Fibroblast of skin of abdomen (primary cell): ENCODE data around the gene GPAM.

ENCODE experiments used
- DNase-seq: peaks from one replicate; pipeline ENCODE4 v3.0.0-alpha.2; 2013

Gene GPAM

DNA sequence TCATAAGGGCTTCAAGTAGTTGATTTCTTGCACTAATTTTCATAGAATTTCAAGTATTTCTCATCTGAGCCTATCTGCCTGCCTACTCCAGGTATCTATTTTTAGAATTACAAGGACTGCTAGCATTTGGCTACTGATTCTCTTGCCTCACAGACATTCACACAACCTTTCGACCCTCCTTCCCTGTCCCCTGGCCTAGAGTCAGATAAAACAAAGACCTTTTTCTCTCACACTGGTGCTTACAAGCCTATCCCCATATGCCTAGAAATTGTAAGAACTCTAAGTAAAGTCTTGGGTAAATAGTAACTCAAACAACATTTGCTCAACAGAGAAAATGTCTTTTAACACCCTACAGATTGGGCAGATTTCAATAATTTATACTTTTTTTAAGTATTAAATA is 6.3 kb downstream of the GPAM start:
- DNase-seq: no peak

DNA sequence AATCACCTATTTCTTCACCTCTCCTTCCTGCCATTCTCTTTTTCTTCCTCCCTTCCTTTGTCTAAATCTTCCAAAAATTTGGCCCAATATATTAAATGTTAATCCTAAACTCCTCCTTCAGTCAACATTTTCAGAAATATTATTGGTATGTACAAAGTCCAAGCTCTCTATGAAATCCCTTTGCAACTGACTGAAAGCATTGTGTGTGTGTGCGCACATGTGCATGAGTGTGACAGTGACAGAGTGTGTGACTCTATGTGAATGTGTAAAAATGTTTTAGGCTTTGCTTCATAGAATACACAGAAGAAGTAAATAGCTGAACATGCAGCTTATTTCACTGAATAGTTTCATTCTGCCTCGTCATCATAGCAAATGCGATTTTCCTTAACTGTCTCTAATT is 7.0 kb downstream of the GPAM start:
- DNase-seq: no peak

DNA sequence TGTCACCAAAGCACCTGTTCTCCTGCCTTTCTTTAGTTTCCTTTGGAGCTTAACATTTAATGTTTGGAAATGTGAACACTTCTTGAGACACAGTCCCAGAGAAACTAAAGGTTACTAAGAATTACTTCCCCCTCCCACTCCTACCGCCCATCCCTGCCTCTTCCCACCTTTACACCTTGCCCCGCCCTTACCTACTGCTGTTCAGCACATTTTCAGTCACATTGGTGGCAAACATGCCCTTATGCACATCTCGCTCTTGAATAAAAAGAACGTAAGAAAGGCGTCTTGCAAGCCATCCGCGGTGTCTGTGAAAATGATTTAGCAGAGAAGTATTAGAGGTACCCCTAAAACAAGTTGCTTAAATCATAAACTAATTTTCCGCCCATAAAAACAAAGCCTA is 8.2 kb downstream of the GPAM start:
- DNase-seq: no peak

DNA sequence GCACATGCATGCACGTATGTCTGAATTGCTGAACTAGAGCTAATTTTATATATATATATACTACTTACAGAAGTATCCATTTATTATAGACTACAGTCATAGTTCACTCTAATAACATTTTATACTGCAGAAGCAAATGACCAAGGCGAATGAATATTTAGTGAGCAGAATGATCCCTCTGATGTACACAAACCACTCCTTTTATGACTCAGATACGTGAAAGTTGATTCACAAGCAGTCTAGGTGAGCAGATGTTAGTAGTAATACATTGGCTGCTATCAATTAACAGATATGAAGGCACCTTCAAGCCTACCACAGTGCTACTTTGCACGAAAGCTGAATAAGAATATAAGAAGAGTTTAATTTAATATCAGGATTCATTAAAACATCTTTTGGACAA is 10.4 kb downstream of the GPAM start:
- no peak for DNase-seq

DNA sequence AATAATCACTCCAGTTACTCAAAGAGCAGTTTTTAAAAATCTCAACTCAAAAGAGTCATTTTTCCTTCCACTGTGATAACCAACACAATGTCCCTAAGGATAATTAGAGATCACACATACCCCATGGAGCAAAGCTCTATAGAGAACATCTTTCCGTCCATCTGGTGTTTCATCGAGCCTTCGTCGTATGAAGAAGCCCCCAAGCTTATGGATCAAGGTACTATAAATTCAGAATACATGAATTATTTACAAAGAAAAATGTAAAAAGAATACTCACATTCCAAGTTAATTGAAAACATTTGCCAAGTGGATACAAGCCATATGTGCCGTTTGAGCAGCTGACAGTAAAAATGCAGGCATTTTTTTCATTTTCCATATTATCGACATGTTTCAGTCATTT is 14.8 kb downstream of the GPAM start:
- DNase-seq: peak; percentile 12

DNA sequence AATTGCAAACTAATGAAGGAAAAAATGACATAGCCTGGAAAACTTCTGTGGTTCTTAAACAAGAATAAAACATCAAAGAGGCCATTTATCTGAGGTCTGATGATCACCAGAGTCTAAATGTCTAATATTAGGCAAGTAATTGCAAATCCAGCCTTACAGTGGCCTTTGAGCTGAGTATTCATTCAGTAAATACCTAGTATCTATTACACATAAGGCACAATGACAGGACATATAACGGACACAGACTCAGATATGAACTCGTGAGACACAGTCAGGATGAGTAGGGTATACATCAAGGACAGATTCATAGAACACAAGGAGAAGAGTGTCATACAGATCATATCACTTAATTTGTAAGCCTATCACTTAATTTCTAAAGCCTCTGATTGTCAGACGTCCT is 16.8 kb downstream of the GPAM start:
- no peak for DNase-seq

DNA sequence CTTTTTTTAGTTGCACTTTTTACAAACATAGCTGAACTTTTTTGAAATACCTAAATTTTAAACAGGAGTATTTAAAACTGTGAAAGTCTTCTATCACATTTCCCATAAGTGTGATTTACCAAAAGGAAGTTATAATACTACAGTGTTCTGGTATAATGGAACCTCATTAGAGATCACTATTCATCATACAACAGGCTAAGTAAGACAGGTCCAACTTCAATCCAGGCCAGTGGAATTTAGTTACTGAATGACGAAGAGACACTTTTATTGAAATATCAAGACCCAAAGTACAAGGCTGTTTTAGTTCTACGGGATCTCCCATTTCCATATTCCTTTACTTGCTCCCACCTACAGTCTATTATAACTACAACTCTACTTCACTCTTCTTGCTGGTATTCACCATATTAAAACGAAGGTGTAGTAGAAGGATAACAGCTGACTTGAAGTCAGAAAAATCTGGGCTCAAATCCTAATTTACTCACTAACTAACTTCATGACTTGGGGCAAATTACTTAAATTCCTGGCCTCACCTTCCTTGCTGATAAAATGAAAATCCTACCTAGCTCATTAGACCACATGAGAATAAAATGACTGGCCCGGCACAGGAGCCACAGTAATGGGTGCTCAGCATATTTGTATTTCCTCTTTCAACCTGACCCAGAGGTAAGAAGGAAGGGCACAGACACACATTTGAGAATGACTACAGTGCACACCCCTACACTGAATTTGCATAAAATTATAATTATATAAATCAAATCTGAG is 21.6 kb downstream of the GPAM start:
- DNase-seq: no peak

DNA sequence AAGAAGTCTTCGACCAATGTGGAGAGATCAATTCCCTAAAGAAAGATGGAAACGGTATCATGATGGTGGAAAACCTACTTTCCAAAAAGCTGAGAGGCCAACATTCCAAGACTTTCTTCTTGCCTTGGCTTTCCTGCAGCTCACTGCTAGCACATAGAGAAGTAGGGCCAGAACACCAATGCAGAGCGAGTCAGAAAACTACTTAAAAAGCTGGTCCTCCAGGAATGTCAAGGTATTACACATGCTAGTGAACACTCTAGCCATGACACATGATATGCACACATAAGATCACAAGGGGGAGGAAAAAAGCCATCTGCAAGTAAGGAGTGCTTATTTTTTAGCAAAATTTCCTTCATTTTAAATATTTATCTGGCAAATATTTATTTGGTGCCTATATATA is 22.7 kb downstream of the GPAM start:
- no peak for DNase-seq

DNA sequence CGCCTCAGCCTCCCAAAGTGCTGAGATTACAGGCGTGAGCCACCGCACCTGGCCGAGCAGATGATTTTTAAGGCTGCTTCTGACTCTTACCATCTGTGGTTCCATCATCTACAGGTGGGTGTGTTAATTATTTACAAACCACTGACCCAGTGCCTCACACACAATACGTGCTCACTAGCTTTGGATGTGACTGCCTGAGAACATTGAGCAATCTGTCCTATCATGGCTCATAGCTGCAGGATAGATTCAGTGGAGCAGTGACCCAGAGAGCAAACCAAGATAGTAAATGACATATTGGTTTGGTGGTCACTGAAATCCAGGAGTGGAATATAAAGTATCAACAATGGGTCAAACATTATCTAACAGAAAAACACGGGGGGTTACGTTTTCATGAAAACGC is 24.1 kb downstream of the GPAM start:
- no peak for DNase-seq

DNA sequence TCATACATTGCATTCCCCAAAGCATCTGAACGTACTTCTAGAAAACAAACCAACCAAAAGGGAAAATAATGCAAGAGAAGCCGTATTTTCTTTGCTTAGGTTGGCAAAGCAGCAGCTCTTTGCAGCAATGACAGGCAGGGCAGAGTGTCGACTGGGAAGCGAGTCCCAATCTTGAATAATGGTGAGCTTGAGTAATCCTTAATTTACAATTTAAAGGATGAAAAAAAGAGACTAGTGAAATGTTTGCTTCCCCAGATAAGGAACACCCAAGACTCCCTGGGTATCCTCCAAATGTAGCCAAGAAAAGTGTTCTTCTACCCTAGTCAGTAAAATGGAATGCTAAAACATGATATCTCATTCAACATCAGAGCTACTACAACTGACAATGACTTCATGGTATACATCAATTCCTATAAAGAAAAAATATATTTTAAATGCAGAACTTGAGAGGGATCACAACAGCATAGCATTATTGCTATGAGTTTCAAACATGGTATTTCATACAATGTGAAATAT is 32.0 kb downstream of the GPAM start:
- DNase-seq: no peak

DNA sequence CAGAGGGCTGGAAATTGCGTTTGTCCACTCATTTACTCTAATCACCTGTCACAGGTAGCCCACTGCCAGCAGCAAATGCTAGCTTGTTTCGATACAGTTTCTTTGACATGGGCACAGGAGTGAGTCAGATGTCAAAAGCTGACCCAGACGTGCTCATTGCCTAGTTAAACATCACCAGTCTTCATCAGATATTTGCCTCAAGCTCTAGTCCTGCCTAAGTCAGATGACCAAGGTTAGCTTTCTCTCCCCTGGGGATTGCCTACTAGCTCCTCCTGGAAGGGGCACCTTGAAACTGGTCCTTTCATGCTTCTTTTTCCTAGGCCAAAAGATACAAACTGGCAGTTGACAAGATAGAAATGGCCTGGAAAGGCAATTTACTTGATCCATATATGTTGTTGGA is 35.2 kb downstream of the GPAM start:
- DNase-seq: no peak

DNA sequence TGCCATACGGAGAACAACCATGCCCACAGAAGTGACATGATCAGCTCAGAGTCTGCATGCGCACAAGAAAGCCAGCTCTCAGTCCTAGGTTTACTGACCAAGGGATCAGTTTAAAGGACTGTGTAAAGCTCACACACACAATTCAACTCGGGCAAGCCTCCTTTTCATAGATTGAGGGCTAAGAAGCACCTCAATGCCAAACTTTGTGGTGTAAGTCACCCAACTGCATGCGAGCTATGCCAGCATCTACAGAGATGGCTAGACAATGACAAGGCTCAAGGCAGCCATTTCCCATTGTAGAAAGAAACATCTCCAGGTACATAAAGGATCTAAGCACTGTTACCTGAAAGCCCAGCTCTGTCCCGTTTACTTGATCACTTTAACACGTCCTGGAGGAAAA is 36.8 kb downstream of the GPAM start:
- no peak for DNase-seq

DNA sequence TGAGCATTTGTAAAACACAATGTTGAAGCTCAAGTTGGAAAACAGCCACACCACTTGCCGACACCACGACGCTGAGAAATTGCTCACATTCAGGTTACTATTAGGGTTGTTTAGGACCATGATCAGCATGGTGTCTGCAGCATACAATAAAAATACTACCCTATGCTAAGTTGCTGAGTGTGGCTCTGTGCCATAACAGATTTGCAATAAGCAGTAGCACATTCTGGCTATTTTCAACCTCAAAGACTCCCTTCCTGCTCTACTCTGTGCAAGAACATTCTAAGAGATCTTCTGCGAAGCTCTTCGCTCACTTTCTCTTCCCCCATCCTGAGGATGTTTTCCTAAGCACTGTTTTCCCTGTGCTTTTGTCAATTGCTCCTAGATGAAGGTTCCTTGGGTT is 38.3 kb downstream of the GPAM start:
- DNase-seq: no peak

DNA sequence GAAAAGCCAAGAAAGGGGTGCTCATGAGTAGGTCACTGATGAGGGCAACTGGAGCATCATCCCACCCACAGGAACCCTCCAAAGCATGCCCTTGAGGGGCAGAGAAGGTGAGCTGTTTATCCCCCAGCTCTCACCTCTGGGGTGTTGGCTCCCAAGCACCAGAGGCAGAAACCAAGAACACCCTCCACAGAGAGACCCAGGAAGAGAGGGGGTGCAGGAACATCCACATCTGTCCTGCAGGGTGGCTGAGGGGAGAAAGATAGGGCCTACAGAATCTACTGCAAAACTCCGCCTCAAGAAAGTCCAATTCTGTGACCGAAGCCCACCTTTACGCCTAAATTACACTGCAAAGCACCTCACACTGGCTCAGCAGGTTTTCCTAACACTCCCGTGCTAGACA is 40.1 kb downstream of the GPAM start:
- DNase-seq: no peak

DNA sequence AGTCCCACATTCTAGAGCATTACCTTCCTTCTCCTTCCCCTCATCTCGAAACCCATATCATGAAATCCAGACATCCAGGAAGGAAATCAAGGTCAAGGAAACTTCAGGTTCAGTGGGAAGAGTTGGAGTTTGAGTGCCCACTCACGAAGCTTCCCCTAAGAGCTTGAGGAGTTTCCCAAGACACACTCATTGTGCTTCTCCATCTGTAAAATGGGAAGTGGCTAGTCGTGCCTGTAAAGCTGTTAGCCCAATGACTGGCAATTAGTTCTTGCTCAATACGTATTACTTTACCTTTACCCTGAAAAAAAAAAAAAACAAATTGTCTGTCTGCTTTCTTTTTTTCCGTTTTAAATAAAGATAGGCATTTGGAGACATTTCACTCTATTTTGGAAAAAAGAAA is 42.3 kb downstream of the GPAM start:
- DNase-seq: no peak

DNA sequence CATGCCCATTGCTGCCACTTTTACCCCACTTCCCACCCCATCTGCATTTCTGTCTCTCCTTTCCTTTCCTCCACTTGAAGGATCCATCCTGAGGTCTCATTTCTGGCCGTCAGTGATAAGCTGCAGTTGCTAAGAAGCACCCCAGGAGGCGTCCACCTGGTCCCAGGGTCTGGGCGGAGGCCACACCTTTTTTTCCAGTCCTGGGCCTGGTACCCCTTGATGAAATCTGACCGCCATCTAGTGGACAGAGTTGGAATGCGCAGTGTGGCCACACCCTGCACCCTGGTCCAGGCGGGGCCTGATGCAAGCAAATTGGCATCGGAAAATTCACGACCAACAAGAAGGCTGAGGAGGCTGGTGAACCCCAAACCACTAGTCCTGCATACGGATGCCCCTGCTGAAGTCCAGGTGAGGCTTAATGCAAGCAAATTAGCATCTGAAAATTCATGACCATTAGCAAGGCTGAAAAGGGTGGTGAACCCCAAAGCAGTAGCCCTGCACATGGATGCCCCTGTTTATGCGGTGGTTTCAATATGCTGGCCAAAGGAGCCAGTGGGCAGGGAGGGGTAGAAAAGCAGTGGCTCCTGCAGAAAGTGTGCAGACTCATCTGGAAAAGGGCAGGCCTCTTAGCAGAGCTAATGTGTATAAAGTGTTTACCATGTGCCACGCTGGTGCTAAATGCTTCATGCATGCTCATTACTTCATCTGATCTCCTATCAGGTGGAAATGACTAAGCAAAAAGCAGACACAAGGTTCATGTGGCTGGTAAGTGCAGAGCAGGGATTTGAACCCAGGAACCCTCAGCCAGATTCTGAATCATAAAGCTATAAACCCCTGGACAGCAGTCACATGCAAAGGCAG is 43.2 kb downstream of the GPAM start:
- peak; percentile 61 for DNase-seq

DNA sequence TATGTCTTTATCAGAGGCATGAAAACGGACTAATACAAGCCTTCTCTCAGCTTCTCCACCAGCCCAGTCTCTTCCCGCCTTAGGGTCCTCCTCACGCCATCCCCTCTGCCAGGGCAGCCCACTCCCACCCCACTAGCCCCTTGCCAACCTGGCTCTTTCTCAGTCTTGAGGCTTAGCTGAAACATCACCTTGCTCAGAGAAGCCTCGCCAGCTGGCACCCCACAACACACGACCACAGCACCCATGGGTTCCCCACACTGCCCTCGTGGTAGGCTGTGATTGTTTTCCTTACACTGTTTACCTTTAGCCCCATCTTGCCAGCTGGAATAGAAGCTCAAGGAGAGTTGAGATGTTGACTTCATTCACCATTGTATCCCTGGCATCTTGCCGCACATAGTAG is 44.4 kb downstream of the GPAM start:
- no peak for DNase-seq

DNA sequence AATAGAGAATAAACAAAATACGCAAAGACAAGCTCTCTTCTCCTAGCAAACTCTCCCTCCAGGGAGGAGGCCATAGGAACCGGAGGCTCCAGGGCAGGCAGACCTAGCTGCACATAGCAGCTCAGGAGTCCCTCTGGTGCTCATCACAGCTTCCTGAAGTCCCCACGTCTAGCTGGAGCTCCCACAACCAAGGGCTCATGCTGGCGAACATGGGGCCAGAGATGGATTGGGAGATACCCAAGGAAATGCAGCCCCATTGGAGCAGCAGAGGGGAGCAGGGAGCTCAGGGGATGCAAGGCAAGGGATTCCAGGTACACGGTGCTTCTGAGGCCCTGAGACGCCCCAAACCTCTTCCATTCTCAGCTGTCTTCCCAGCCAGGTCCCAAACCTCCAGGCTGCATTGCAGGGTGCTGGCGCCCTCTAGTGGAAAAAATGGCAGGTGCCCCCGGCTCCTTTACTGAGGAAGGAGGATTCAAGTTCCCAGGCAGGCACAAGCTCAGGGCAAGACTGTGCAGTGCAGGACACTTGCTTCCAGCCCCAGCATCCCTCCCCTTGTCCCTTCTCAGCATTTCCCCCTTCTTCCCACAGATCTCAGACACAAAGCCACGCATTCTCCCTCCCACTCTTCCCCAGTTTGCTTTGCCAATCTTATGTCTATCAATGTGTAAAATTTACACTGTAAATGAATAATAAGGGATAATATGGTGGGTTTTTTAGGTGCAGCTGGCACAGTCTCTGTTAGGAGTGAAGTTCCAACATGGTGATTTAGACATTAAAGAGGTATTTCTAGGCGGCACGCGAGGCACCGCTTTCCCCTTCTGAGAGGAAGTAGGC is 46.2 kb downstream of the GPAM start:
- DNase-seq: peak; percentile 64

DNA sequence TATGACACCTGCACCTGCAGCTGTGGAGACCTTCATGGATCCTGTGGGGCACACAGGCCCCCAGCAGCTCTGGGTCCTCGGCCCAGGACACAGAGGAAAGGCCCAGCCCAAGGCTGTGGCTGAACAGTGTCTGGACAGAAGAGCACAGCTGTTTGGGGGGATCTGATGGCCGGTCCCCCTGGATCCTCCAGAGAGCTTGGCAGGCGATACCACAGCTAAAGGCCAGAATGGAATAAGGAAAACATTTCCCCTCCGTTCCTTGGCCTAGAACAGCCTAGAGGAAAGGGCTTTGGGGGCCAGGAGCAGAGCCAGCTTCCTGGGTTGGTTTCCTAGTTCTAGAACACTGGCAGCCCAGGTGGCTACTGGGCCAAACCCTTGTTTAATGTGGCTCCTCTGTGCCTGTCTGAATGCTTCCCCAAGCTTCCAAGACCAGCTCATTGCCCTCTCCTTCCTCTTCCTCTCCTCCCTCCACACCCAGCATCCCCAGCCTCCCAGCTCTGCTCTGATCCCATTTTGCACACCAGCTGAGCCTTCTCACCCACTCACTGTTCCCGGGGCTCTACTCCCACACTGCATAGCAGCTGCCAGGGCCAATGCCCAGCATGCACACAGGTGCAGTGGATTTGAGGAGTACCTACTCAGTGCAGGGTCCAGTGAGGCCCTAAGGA is 46.9 kb downstream of the GPAM start:
- DNase-seq: no peak

DNA sequence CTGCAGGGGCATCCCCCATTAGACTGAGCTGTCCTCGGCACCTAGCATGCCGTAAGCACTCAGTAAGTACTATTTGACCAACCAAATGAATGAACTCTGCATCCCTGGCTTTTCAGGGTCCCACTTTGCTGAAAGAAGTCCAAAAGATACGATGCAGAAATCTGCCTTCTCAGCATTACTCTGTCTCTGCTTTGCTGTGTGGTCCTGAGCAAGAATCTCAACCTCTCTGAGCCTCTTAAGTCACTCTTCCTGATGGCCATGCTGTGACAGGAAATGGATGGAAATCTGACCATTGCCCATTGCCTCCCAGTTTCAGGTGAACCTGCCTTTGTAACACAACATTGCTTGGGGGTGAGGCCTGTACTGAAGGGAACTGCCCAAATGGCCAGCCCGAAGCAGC is 48.0 kb downstream of the GPAM start:
- no peak for DNase-seq

DNA sequence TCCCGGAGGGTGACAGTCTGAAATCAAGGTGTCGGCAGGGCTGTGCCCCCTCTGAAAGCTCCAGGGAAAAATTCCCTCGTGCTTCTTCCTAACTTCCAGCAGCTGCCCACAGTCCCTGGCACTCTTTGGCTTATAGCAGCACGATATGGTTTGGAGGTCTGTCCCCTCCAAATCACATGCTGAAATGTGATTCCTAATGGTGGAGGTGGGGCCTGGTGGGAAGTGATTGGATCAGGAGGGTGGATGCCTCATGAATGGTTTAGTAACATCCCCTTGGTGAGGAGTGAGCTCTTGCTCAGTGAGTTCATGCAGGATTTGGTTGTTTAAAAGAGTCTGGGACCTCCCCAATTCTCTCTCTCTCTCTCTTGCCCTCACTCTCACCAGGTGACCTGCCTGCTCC is 51.1 kb downstream of the GPAM start:
- DNase-seq: no peak

DNA sequence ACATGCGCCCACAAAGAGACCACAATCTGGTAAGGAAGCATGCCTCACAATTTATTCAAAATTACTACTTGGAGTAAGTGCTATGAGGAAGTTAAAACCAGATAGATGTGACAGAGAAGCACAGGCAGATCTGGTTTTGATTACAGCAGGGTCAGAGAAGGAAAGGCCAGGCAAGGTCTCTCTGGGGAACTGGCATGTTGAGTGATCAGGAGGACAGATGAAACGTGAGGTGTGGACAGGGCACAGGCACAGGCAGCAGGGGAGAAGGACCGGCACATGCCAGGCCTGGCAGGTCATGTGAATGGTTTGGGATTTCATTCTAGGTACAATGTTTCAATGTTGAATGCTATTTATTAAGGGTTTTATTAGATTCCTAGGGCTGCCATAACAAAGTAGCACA is 51.6 kb downstream of the GPAM start:
- no peak for DNase-seq

DNA sequence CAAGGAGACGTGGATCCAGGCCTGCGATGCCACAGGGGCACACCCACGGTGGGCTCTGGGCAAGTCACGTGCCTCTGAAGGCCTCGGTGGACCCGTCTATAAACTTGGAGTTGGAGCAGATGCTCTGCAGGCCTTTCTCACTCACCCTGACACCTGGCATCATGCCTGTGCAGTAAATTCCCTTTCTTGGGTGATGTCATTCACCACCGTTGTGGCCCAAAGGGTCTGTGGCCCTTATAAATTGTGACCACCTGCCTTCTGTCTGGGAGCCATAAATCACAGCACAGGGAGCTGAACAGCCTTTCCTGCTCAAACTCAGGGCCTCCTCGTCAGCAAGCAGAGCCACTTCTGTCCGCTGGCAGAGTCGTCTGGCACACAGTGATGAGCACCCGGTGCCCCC is 52.2 kb downstream of the GPAM start:
- DNase-seq: peak; percentile 17
